ENCODE results near the gene NUP133. TPM values are rescaled to one million over a fixed set of nuclear protein-coding genes. Genes with fewer than 3 reads are reported as not detected.

NUP133 gene
- total and polyA plus RNA-seq, 2 of the 4 experiments (the other 2 are of a cell fraction) = 13.4 to 30.5 TPM

DNA sequence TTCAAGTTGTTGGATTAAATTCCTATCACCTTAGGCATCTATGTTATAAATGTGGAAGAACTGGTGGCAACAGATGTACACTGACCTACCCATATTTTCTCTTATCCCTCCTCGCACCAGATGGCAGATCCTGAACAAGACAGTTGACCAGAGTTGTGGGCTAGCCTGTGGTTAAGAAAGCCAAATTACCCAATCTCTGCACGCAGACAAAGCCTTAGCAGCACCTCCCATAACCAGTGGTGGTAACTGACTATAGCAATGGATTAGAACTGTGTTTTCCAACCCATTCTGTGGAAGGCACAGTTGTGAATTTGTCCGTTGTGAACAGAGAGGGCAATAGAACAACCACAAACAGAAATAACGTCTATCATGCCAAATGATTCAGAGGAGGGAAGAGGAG lies 29.8 kb upstream of the NUP133 start:
- ATAC-seq (ENCODE audit: low read depth) (no peak), DNase-seq (no peak)
- H2BK20ac ChIP-seq (ENCODE audit: low read depth, low read length) = no peak overlapping the region
- H3K23ac ChIP-seq (ENCODE audit: low read depth, low read length) = no peak overlapping the region
- no peak overlapping the region for H3K4me3 ChIP-seq (ENCODE audit: insufficient read depth, low read depth, low read length)
- no peak overlapping the region for H3K18ac ChIP-seq (ENCODE audit: low read depth, low read length)
- H4K8ac ChIP-seq (ENCODE audit: low read depth in 2 of 2, low read length in 2 of 2) = no peak overlapping the region
- H3K27me3 ChIP-seq (ENCODE audit: control insufficient read depth, insufficient read depth, low read length) = no peaks in the 10 kb centered on the region
- H2AFZ ChIP-seq (replicated peaks; ENCODE audit: low read length, poor library complexity) = no peak overlapping the region
- H3K27ac ChIP-seq (ENCODE audit: insufficient read depth, low read length) = no peak overlapping the region
- H3K36me3 ChIP-seq (ENCODE audit: control insufficient read depth, insufficient read depth, low read length) = peaks cover 22% of the 10 kb centered on the region
- no peak overlapping the region for H2AK5ac ChIP-seq (ENCODE audit: low read depth, low read length)
- in situ Hi-C loops (cut with MboI; ENCODE audit: low sequenced_read_pairs) = no loop called here
- dilution Hi-C loops (cut with HindIII; ENCODE audit: low sequenced_read_pairs, unreplicated experiment) = no loop called here
- H2AK9ac ChIP-seq (replicated peaks; ENCODE audit: low read depth, low read length, poor library complexity) = no peak overlapping the region
- no peak overlapping the region for H3K56ac ChIP-seq (ENCODE audit: extremely low read depth, insufficient read depth, low read length)
- ChIA-PET POLR2A (ENCODE audit: unreplicated experiment) (no interaction called here), CTCF (no interaction called here)
- no peak overlapping the region for H3K4ac ChIP-seq (ENCODE audit: low read depth, low read length)
- no peak overlapping the region for H3K14ac ChIP-seq (replicated peaks; ENCODE audit: low read depth, low read length)
- H4K5ac ChIP-seq (ENCODE audit: low read depth, low read length) = no peak overlapping the region
- TF ChIP-seq BHLHE40 (IDR thresholded peaks at IDR 0.05; ENCODE audit: low read depth, low read length) (no peak), MAZ (IDR thresholded peaks at IDR 0.05; ENCODE audit: borderline replicate concordance, low read depth, low read length) (no peak), POLR2A (IDR thresholded peaks at IDR 0.05; ENCODE audit: low read depth, low read length) (no peak), RCOR1 (IDR thresholded peaks at IDR 0.05; ENCODE audit: insufficient replicate concordance, low read length) (no peak), RAD21 (IDR thresholded peaks at IDR 0.05; ENCODE audit: low read length) (no peak), SMC3 (IDR thresholded peaks at IDR 0.05; ENCODE audit: low read depth, low read length) (no peak), MXI1 (IDR thresholded peaks at IDR 0.05; ENCODE audit: borderline replicate concordance, low read depth, low read length) (no peak), CHD1 (IDR thresholded peaks at IDR 0.05; ENCODE audit: low read depth, low read length) (no peak), NFE2L2 (IDR thresholded peaks at IDR 0.05; ENCODE audit: low read depth, low read length) (no peak), CEBPB (IDR thresholded peaks at IDR 0.05; ENCODE audit: low read depth, low read length) (no peak), MAFK (IDR thresholded peaks at IDR 0.05; ENCODE audit: low read depth, low read length) (no peak), RFX5 (IDR thresholded peaks at IDR 0.05; ENCODE audit: low read depth, low read length) (no peak), FOS (IDR thresholded peaks at IDR 0.05; ENCODE audit: low read depth, low read length) (no peak)
- TF ChIP-seq, protein P1, sequence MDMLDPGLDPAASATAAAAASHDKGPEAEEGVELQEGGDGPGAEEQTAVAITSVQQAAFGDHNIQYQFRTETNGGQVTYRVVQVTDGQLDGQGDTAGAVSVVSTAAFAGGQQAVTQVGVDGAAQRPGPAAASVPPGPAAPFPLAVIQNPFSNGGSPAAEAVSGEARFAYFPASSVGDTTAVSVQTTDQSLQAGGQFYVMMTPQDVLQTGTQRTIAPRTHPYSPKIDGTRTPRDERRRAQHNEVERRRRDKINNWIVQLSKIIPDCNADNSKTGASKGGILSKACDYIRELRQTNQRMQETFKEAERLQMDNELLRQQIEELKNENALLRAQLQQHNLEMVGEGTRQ (IDR thresholded peaks at IDR 0.05; ENCODE audit: low read depth, low read length) = no peak
- TF ChIP-seq, protein P2, sequence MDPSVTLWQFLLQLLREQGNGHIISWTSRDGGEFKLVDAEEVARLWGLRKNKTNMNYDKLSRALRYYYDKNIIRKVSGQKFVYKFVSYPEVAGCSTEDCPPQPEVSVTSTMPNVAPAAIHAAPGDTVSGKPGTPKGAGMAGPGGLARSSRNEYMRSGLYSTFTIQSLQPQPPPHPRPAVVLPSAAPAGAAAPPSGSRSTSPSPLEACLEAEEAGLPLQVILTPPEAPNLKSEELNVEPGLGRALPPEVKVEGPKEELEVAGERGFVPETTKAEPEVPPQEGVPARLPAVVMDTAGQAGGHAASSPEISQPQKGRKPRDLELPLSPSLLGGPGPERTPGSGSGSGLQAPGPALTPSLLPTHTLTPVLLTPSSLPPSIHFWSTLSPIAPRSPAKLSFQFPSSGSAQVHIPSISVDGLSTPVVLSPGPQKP (IDR thresholded peaks at IDR 0.05; ENCODE audit: borderline replicate concordance, low read depth, low read length) = no peak
- TF ChIP-seq, protein P3, sequence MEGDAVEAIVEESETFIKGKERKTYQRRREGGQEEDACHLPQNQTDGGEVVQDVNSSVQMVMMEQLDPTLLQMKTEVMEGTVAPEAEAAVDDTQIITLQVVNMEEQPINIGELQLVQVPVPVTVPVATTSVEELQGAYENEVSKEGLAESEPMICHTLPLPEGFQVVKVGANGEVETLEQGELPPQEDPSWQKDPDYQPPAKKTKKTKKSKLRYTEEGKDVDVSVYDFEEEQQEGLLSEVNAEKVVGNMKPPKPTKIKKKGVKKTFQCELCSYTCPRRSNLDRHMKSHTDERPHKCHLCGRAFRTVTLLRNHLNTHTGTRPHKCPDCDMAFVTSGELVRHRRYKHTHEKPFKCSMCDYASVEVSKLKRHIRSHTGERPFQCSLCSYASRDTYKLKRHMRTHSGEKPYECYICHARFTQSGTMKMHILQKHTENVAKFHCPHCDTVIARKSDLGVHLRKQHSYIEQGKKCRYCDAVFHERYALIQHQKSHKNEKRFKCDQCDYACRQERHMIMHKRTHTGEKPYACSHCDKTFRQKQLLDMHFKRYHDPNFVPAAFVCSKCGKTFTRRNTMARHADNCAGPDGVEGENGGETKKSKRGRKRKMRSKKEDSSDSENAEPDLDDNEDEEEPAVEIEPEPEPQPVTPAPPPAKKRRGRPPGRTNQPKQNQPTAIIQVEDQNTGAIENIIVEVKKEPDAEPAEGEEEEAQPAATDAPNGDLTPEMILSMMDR (conservative IDR thresholded peaks at IDR 0.05; ENCODE audit: low read depth, low read length) = no peak
- H4K20me1 ChIP-seq (ENCODE audit: insufficient read depth, low read length) = no peaks in the 10 kb centered on the region
- no peaks in the 10 kb centered on the region for H3K9me1 ChIP-seq (ENCODE audit: insufficient read depth, low read length)
- H3K4me1 ChIP-seq (ENCODE audit: control insufficient read depth, insufficient read depth, low read length) = no peaks in the 10 kb centered on the region
- no TSS peak for BruUV-seq (replicated peaks)
- no peak overlapping the region for H2BK5ac ChIP-seq (ENCODE audit: low read depth, low read length, poor library complexity, severe bottlenecking)
- no peak overlapping the region for H3K9ac ChIP-seq (ENCODE audit: low read depth, low read length)
- H4K91ac ChIP-seq (ENCODE audit: insufficient read depth, low read depth, low read length) = no peak overlapping the region
- no peak overlapping the region for H2BK15ac ChIP-seq (ENCODE audit: low read depth, low read length)
- WGBS, 2 experiments (ENCODE audit: extremely low coverage in 2 of 2, insufficient read length in 1 of 2) = no CpG with 5 or more reads among the region's 4 CpGs
- peaks cover 3 to 9% of the 10 kb centered on the region in 2 experiments; a peak in 3 of 4 replicates for H3K79me1 ChIP-seq (ENCODE audit: low read depth in 1 of 2, low read length in 2 of 2)
- no peak overlapping the region for H2BK120ac ChIP-seq (ENCODE audit: low read depth, low read length)
- no peaks in the 10 kb centered on the region for H3K9me3 ChIP-seq (ENCODE audit: control insufficient read depth, insufficient read depth, low read length)
- H3K4me2 ChIP-seq (ENCODE audit: low read depth, low read length) = no peak overlapping the region
- intact Hi-C loops (cut with micrococcal nuclease) = no loop called here
